Measurements from ENCODE around the gene TBC1D16.

Gene TBC1D16

DNA sequence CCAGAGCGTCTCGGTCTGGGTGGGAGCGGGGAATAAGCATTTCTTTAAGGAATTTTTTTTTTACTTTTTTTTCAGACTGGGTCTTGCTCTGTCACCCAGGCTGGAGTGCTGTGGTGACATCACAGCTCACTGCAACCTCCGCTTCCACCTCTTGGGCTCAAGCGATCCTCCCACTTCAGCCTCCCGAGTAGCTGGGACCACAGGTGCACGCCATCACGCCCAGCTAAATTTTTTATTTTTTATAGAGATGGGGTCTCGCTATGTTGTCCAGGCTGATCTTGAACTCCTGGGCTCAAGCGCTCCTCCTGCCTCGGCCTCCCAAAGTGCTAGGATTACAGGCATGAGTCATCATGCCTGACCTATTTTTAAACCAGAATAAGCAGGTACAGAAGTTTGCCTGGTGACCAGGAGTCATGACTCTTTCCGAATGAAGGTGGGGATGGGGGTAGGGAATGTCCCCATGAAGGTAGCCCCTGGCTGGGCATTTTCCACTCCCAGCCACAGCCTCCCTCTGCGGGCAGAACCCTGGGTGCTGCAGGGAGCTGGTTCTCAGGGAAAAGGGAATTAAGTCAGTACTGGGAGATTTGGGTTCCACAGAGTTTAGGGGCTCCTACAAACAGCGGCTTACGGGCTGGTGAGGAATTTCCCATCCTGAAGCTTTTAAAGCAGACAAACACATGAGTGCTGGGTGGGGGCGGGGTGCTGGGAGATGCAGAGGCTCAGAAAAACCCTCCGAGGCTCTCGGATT is 48.3 kb downstream of the TBC1D16 start:
- no peak for ATAC-seq

DNA sequence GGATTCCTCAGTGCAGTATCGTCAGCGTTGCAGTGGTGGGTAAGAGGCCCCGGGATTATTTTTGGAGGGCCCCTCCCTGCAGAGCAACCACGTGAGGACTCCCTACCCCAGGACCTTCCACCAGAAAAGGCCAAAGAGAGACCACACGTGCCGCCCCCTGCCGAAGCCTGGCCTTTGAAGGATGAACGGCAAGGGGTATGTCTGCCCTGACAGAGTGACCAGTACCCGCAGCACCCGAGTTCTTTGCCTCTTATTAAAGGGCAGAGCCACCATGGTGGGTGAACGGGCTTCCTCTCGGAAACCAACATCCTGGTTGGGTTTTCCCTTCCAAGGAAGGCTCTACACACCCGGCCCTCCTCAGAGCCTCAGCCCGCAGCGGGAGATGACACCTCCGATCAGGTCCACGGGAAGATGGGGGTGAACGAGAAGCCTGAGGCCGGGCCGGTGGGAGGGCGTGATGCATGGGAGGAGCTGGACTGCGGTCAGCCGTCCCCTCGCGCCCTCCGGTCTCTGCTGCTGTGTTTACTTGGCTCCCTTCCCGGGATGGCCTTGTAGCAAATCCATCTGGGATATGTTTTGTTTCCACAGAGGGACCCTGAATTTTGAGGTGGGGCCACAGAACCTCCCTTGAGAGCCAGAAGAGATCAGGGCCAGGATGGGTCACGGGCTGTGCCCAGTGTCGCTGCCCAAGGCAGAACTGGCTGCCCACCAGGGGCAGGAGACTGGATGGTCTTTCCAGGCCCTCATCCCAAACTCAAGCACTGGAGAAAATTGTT is 49.1 kb downstream of the TBC1D16 start:
- ATAC-seq: no peak

DNA sequence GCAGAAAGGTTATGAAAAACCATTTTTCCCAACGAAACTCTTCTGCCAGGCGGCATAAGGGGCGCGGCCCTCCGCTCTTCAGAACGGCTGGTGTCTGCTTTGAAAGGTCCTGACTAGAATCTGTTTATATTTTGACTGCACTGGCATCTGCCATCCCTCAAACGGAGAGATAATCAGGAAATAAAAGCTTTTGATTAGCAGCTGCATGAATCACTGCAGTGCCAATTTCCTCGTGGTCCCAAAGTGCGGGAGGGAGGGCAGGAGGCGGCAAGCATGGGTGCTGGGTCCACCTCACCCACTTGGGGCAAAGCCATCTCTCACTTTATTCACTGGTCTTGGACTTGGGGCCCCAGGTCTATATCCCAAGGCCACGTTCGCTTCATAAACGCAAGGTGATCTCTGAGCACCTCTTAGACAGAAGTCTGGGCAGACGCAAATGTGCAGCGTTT is 49.7 kb downstream of the TBC1D16 start:
- no peak for ATAC-seq

DNA sequence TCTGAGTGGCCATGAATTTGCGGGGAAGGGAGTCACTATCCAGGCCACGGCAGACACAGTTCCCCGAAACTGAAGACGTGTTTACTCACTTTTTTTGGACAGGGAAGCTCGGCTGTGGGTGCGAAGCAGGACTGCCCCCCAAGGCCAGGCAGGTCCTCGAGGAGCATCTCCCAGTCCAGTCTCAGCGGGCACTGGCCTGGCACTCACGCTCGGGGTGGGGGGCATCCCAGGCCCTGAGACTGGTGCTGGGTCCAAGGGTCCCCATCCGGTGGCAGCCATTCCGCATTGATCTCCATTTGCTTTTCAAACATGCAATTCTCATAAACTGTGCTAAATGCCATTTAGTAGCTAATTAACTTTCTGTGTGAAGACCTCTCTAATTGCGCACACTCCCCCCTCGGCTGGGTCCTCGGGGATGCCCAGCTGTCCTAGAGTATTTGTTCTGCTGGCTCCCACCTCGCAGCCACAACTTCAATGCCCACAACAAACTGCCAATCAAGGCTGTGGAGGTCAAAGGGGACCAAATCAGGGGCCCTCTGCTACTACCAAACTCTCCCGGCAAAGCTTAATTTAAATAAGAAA is 50.2 kb downstream of the TBC1D16 start:
- no peak for ATAC-seq

DNA sequence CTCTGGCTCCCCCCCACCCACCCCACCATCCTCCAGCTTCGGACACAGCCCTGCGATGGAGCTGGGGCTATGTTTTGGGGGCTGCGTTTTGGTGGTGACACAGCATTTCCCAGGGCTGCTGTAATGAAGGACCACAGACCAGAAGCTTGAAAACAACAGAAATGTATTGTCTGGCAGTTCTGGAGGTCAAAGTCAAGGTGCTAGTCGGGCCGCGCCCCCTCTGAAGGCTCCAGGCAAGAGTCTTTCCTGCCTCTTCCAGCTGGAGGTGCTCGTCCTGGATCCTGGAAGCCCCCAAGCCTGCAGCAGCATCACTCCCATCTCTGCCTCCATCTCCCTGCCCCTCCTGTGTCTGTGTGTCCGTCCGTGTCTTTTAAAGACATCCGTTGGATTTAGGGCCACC is 50.8 kb downstream of the TBC1D16 start:
- no peak for ATAC-seq

DNA sequence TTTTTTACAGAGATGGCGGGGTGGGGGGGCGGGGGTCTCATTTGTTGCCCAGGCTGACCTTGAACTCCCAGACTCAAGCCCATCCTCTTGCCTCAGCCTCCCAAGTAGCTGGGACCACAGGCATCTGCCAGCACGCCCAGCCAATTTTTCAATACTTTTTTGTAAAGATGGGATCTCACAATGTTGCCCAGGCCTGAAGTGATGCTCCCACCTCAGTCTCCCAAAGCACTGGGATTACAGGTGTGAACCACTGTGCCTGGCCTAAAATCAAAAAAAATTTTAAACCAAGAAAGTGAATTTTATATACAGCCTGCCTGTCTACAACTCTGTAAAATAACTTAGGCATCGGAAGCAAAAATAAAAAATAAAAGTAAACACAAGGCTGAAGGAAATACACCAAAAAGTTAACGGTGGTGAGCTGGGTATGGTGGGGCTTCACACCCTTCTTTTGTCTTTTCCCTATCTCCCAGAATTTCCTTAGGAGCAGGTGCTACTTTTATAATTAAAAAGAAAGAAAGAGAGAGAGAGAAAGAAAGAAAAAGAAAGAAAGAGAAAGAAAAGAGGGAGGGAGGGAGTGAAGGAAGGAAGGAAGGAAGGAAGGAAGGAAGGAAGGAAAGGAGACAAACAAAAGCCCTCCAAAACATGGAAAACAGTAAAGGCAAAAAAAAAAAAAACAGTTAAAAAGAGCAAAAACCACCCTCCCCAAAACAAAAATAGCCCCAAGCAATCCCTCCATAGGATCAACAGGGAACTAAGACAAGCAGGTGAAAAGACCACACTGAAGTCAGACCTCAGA is 51.4 kb downstream of the TBC1D16 start:
- ATAC-seq: no peak

DNA sequence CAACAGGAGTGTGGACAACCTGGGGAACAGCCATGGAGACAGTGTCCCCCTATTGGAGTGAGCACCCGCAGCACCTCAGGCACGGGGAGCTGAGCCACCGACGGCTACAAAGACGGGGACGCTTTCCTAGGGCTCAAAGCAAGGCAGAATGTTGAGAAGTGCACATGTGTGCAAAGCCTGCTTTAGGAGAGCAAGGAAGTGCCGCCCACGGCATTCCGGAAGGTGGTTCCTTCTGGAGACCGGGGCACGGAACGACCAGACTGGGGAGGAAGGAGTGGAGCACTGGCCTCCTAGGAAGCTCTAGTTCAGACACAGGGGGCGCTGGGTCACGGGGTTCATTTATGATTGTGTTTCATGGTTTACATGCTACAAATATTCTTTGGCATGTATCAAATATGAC is 52.2 kb downstream of the TBC1D16 start:
- ATAC-seq: no peak

DNA sequence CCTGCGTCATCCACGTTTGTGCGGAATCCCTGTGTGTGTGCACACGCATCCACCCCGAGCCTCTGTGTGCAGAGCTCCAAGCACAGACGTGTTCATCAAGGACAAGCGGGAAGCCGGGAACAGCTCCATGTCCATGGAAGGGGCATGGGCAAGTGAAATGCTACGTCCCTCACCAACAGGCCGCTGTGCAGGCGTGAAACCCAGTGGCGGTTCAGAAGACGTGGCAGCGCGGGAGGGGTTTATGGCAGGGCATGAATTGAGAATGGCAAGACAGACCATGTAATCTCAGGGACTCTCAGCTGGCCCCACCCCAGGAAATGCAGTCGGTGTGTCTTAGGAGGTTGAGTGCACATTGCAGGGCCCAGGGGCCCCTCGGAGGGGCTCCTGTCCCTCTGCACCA is 52.7 kb downstream of the TBC1D16 start:
- ATAC-seq: no peak

DNA sequence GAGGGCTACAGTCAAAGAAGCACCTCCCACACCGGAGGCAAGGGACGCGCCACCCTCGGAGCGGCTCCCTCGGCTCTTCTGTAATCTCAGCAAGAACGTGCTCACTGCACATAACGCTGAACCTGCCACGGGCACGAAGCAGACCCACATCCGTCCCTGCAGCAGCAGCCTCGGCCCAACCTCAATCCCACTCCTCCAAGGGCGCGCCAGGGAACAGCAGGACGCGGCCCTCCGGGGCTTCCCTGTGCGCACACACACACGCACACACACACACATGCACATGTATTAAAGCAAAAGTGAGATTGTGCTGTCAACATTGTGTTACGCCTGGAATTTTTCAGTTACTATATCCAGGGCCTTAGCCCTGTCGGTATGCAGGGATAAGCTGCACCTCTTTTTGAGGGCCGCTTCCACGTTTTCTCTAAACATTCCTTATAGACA is 54.0 kb downstream of the TBC1D16 start:
- ATAC-seq: no peak

DNA sequence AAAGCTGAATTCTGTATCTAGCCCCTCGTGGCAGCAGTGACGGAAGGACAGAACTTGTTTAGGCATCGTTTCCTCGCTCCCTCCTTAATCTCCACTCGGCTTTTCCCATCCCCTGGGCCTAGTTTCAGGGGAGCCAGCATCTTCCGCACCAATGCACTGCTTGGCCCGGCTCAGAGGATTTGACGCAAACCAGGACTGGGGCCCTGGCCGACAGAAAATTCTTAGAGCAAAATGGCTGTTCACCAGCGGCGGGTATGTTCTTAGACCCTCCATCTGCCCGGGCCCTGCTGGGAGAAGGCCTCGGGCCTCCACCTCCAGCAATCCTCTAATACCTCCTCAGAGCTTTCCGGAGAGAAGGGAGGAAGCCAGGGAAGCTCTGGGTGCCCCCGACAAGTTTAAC is 54.6 kb downstream of the TBC1D16 start:
- no peak for ATAC-seq

DNA sequence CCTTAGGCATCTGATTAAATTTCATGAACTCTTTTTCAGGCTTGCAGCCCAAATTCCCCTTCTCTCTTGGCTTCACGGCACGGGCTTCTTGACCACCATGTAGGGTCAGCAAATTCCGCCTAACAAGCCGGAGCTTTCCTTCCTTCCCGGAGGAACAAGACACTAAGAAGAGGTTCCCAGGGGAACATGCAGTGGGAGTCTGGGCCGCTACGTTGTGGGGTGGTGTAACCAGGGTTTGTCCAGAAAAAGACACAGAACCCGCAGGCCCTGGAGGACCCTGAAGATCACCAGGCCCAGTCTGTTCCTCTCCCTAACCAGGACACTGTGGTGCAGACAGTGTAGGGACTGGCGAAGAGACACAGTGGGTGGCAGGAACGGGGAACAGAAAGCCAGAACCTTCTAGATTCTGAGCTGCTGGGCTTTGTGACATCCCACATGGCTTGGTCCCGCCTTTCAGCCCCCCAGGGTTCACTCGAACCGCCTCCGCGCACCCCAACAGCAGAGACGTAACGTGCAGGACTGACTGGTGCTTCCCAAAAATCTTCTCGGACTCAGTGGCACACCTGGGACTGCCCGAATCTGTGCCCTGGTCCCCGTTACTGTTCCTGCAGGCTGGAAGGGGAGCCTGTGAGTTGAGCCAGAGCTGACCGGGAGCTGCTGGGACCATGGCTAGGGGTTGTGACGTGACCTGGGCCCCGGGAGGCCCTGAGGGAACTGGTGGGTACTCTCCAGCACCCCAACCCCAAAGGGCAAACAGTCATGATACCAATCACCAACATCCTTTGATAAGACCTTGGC is 55.2 kb downstream of the TBC1D16 start:
- no peak for ATAC-seq

DNA sequence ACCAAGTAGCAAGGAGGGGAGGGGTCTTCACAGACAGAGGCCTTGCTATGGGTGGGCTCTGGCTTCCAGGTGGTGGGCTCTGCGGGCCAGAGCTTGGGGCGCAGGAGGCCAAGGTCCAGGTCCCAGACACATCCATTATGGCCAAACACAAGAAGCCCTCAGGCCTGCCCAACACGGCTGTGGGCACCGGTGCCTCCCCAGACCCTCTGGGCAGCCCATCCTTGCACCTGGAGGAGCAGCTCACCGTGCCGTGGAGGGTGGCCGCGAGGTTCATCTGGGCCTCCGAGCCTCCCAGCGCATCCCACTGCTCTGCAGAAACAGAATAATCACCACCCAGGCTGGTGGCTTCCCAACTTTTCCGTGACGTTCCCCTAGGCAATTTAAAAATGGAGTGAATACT is 55.9 kb downstream of the TBC1D16 start:
- no peak for ATAC-seq

DNA sequence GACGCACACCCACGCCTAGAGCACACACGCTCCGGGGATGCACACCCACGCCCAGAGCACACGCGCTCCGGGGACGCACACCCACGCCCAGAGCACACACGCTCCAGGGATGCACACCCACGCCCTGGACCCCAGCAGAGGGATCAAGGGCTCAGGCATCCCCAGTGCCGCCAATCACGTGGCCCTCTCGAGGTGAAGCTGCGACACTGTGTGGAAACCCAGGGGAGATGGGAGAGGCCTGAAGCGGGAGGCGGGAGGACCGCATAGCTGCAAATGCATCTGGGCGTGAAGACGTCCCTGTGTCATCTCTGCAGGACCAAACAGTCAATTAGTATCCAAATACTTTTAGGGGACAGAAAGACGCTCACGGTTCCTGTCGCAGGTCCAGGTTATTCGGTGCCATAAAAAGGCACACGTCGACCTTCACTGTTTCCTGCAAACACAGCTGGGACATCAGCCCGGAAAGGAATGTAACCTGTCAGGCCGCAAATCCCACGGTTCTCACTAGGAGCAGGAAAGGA is 56.4 kb downstream of the TBC1D16 start:
- ATAC-seq: no peak

DNA sequence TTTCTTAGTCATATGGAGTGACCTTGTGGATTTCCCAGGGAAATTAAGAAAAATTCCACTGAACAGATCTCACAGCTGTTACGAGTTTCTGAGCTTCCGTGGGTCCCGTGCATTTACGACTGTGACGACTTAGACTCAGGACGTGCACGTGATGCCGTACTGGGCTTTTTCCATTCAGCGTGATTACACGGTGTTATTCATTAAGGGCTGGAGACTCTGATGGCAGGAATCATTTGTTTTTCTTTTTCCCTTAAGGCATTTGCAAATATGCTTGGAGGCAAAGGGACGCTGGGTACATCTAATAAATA is 57.2 kb downstream of the TBC1D16 start:
- no peak for ATAC-seq

DNA sequence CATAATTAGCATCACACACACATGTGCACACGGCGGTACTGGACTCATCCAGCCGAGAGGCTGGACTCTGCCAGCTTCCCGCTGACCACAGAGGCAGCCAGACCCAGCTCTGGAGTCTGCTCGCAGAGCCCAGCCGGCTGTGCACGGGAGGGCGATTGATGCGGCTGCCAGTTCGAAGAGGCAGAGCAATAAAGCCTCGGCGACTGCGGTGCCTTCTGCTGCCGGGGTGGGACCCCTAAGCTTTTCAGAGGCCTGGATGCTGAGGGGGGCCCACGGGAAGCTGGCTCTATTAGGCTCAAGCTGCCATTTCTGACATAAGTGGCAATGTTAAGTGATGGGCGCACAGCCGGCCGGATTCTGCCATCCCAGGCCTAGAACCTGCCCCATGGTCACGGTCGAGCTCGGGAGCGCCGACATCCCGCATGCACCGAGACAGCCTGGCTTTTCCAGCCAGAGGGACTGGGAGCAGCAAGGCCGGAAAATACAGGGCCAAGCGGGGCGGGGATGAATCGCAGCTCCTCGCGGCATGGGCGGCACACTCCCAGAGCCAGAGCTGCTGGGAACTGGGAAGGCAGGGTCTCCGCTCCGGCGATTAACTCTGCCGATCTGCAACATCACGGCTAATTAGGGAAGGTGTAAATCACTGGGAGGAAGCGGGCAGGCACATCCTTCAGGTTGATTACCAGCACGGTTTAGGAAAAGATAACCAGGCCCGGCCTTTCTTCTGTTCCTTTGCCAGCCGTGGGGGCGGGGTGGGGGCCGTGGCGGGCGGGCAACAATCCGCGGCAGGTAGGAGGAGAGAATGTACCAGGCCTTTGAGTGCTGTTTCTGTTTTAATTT is 57.7 kb downstream of the TBC1D16 start:
- ATAC-seq: no peak

DNA sequence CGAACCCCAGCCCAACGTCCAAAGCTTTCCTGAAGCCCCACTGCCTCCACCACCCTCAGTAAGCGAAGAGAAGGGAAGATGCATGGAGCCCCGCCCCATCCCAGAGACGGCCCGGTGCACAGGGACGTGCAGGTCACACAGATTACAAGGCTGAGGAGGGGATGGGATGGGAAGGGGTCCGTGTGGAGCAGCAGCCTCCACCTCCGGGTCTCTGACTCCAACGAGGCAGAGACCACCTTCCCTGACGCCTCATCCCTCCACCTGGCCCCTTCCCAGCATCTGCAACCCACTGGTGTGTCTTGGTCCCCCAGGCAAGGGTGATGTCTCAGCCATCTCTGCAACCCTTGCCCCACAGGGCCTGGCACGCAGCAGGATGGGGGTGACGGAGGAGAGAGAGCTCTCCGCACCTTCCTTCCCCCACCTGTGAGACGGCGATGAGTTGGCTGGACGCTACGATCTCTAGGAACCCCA is 58.5 kb downstream of the TBC1D16 start:
- ATAC-seq: no peak

DNA sequence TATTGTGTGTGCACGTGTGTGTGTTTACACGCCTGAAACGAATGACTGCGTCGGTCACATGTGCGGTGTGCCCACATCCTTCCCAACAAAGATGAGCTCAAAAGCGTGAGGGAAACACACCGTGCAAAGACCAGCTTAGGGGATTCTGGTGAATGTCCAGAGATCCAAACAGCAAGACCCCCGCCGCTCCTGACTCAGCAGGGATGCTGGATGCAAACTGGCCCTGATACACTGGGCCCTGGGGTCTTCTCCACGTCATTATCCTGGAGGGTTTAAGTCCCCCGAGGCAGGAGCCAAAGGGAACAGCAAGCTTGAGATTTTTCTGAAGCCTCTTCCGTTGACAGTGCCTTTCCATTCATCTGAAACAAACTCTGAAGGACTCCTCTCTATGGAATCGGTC is 59.2 kb downstream of the TBC1D16 start:
- no peak for ATAC-seq

DNA sequence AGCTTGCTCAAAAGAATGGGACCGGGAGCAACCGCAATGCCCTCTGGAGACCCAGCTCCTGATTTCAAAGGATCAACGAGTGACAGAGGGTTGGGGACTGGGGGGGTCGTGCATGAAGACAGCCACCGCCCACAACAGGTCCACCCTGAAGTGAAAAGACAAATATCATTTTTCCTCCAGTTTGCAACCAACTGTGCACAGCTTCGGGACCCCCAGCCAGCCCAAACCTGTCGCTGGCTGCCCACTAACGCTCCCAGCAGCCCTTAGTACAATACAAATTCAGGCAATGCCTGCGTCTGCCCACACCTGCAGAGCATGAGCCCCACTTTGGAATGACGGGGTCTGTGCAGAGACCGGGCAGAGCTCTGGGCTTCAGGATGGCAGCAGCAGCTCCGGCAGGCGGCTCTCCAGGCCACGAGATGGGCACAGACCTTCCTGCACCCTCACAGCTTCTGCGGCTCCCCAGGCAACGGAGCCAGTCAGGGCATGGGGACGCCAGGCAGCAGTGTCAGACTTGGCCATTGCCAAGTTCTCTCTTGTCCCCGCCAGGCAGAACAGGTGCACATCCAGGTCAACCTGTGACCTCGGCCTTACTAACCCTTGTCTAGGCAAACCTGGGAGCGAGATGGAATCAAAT is 60.1 kb downstream of the TBC1D16 start:
- no peak for ATAC-seq

DNA sequence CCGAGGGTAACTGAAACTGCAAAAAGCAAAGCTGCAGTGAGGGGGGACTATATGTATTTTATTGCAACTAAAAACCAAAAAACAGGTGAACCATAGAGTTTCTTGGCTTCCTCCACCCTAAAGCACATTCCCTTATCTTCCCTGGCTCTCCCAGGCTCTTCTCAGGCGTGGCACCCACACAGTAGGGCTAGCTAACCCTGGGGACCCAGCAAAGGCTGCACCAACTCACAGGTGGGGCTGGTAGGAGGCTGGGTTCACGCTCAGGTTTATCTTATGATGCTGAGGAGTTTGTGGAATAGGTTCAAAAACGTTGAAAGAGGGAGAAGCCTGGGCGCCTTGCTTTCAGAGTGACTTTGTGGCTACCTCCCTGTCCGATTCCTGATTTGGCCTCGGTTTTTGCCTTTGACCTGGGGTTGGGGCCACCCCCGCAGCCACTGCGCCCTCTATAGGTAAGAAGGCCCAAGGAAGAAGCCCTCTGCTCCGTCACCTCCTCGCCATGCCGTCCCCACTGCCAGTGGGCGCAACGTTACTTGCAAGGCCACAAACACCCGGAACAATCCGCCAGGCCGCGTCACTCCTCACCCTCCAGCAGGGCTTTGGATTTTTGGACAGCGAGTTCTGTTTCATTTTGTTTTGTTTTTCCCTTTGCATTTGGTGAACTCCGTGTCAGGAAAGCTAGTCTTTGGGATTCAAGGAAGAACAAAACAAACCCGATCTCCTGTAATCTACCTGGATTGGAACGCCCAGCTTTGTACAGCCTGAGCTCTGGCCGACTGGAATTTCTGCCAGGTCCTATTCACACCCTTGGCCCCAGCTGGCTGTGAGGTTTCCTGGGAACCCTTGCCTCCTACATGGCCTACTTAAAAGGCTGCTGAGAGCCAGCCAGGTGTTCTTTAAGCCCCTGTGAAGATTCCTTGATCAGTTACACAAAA is 60.8 kb downstream of the TBC1D16 start:
- no peak for ATAC-seq
